K562 (cell line): ENCODE results near the gene SLC16A4. TPM values are rescaled to one million over a fixed set of nuclear protein-coding genes. Genes with fewer than 3 reads are reported as not detected.
A peak's percentile ranks its signal among the peaks of the same experiment; 100 is the strongest.

Source experiments
- ARID1B ChIP-seq: fragments of 450-650 bp; IDR thresholded peaks from 2 replicates; pipeline ENCODE4 v1.6.1; 2016; ENCODE audit warnings: antibody characterized with exemption, mild to moderate bottlenecking, inconsistent platforms
- CBFA2T2 ChIP-seq: fragments of 450-650 bp; conservative IDR thresholded peaks from 2 replicates; pipeline ENCODE4 v1.6.1; 2017; ENCODE audit warnings: mild to moderate bottlenecking
- COPS2 ChIP-seq: fragments of 450-650 bp; conservative IDR thresholded peaks from 2 replicates; pipeline ENCODE4 v1.6.1; 2016; ENCODE audit warnings: mild to moderate bottlenecking, moderate library complexity
- EP300 ChIP-seq: IDR thresholded peaks from 2 replicates; pipeline ENCODE4 v1.6.1; 2012; ENCODE audit warnings: low read length, improper control_type of control experiment
- ETV1 ChIP-seq: fragments of 450-650 bp; conservative IDR thresholded peaks from 2 replicates; pipeline ENCODE4 v1.6.1; 2016; ENCODE audit warnings: missing genetic modification characterization, control low read depth, low read depth, missing compliant biosample characterization
- ETV6 ChIP-seq, 3 experiments: fragments of 150-350 bp in 1 of 3; sonication (generic) in 1 of 3; formaldehyde crosslinking in 1 of 3; IDR thresholded peaks; 2 replicates each; pipeline versions ENCODE4 v1.6.1 to v1.8.0; 2014 to 2022; ENCODE audit warnings: borderline replicate concordance in 2 of 3, low read depth in 2 of 3, antibody characterized with exemption in 1 of 3, low read length in 1 of 3, mild to moderate bottlenecking in 1 of 3, missing genetic modification reagents in 1 of 3
- HCFC1 ChIP-seq: IDR thresholded peaks from 2 replicates; pipeline ENCODE4 v1.6.1; 2012; ENCODE audit warnings: low read depth, low read length, improper control_type of control experiment
- KDM5B ChIP-seq: fragments of 200-600 bp; sonication (generic); IDR thresholded peaks from 2 replicates; pipeline ENCODE4 v1.6.1; 2012; ENCODE audit warnings: low read depth, mild to moderate bottlenecking, moderate library complexity, low read length, control low read depth, inconsistent platforms; ENCODE audit not compliant: insufficient replicate concordance
- MAFF ChIP-seq: IDR thresholded peaks from 2 replicates; pipeline ENCODE4 v1.6.1; 2012; ENCODE audit warnings: low read length, improper control_type of control experiment
- MLLT1 ChIP-seq, 2 experiments: fragments of 450-650 bp; IDR thresholded peaks; 2 replicates each; pipeline ENCODE4 v1.6.1; 2016
- MTA2 ChIP-seq: fragments of 450-650 bp; IDR thresholded peaks from 2 replicates; pipeline ENCODE4 v1.6.1; 2016; ENCODE audit warnings: low read depth
- NCOR1 ChIP-seq: fragments of 450-650 bp; IDR thresholded peaks from 2 replicates; pipeline ENCODE4 v1.6.1; 2016; ENCODE audit warnings: mild to moderate bottlenecking, moderate library complexity
- NFATC3 ChIP-seq: fragments of 450-650 bp; IDR thresholded peaks from 2 replicates; pipeline ENCODE4 v1.6.1; 2017; ENCODE audit warnings: mild to moderate bottlenecking
- NR4A1 ChIP-seq, 2 experiments: fragments of 250-450 bp in 1 of 2; fragments of 450-650 bp in 1 of 2; sonication (Bioruptor Pico) in 1 of 2; IDR thresholded peaks; 2 replicates each; pipeline versions ENCODE4 v1.4.0 to v1.6.1; 2016 to 2020; ENCODE audit warnings: mild to moderate bottlenecking in 2 of 2, missing compliant biosample characterization in 1 of 2, missing genetic modification characterization in 1 of 2, moderate library complexity in 1 of 2
- POLR2B ChIP-seq: fragments of 450-650 bp; IDR thresholded peaks from 2 replicates; pipeline ENCODE4 v1.6.1; 2018; ENCODE audit warnings: low read depth; ENCODE audit not compliant: partially characterized antibody
- RBM34 ChIP-seq: fragments of 200-400 bp; formaldehyde crosslinking; IDR thresholded peaks from 2 replicates; pipeline ENCODE4 v1.6.1; 2018; ENCODE audit warnings: low read length, borderline replicate concordance; ENCODE audit not compliant: insufficient read depth
- TAL1 ChIP-seq: fragments of 450-650 bp; IDR thresholded peaks from 2 replicates; pipeline ENCODE4 v1.6.1; 2016; ENCODE audit warnings: mild to moderate bottlenecking
- TCF3 ChIP-seq: sonication (generic); formaldehyde crosslinking; IDR thresholded peaks from 2 replicates; pipeline ENCODE4 v1.4.0; 2020; ENCODE audit warnings: mild to moderate bottlenecking, missing genetic modification reagents
- TEAD4 ChIP-seq, 2 experiments: sonication (generic) in 1 of 2; formaldehyde crosslinking in 1 of 2; IDR thresholded peaks; 2 replicates each; pipeline versions ENCODE4 v1.6.1 to v1.8.0; 2012 to 2022; ENCODE audit warnings: borderline replicate concordance in 1 of 2, inconsistent platforms in 1 of 2, low read length in 1 of 2, mild to moderate bottlenecking in 1 of 2, missing genetic modification reagents in 1 of 2
- TFAP4 ChIP-seq: sonication (generic); formaldehyde crosslinking; IDR thresholded peaks from 2 replicates; pipeline ENCODE4 v1.8.0; 2022; ENCODE audit warnings: missing genetic modification reagents, mild to moderate bottlenecking, moderate library complexity, borderline replicate concordance
- polyA plus RNA-seq, 8 experiments: library from polyadenylated mRNA; depleted of rRNA in 4 of 8; stranded (reverse) in 5 of 8; unstranded in 3 of 8; fragments of >200 nt; fragmentation: Nextera tagmentation in 2 of 8; fragmentation: Illumina TruSeq in 1 of 8; extraction: Ambion mirVana in 2 of 8; extraction: Trizol in 1 of 8; gene quantifications; 2 replicates each; pipeline versions ENCODE4 v1.2.1 to v1.2.3, GENCODE V29; 2011 to 2014; ENCODE audit warnings: inconsistent platforms in 1 of 8, missing spikeins in 1 of 8
- total RNA-seq, 7 experiments: library from RNA; depleted of rRNA in 6 of 7; stranded (reverse); fragments of >200 nt in 6 of 7; fragmentation: Illumina TruSeq in 2 of 7; extraction: Trizol in 2 of 7; gene quantifications; 2 replicates each; pipeline versions ENCODE4 v1.2.1 to v1.2.3, GENCODE V29; 2011 to 2021; ENCODE audit warnings: low replicate concordance in 1 of 7
- TF ChIP-seq, protein P1 (sequence below), 2 experiments: IDR thresholded peaks in 1 of 2; conservative IDR thresholded peaks in 1 of 2; 2 replicates each; pipeline ENCODE4 v1.6.1; 2016; ENCODE audit warnings: low read depth in 2 of 2, mild to moderate bottlenecking in 1 of 2, missing compliant biosample characterization in 1 of 2, missing genetic modification characterization in 1 of 2, moderate library complexity in 1 of 2
- TF ChIP-seq, protein P2 (sequence below): fragments of 250-450 bp; sonication (Bioruptor Pico); IDR thresholded peaks from 2 replicates; pipeline ENCODE4 v1.8.0; 2022; ENCODE audit warnings: inconsistent platforms, mild to moderate bottlenecking, moderate library complexity, borderline replicate concordance

SLC16A4 gene
- total and polyA plus RNA-seq, 9 of the 15 experiments (the other 6 are each of a cell fraction or from before 2014, with no cell fraction given), result 0.04 to 0.31 (median 0.18) TPM; not detected in 1

GRCh38 chr1:110433213-110433612 lies 42.4 kb upstream of the SLC16A4 start (continued):
- TF ChIP-seq MAFF, result no peak
- TF ChIP-seq, protein P1, sequence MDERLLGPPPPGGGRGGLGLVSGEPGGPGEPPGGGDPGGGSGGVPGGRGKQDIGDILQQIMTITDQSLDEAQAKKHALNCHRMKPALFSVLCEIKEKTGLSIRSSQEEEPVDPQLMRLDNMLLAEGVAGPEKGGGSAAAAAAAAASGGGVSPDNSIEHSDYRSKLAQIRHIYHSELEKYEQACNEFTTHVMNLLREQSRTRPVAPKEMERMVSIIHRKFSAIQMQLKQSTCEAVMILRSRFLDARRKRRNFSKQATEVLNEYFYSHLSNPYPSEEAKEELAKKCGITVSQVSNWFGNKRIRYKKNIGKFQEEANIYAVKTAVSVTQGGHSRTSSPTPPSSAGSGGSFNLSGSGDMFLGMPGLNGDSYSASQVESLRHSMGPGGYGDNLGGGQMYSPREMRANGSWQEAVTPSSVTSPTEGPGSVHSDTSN (CRISPR knock-in tag; IDR thresholded peaks at IDR 0.05; ENCODE audit: low read depth), result no peak
- TF ChIP-seq, protein P1 (tag; conservative IDR thresholded peaks at IDR 0.05; ENCODE audit: low read depth), result no peak
- TF ChIP-seq NFATC3, result no peak
- TF ChIP-seq NR4A1 (CRISPR knock-in tag; IDR thresholded peaks at IDR 0.05), result no peak
- no peak for TF ChIP-seq NR4A1 (tag; IDR thresholded peaks at IDR 0.05)
- TF ChIP-seq ETV1 (tag), result 0 out of 2 replicates have a peak, but pooled peaks have one; percentile 36
- TF ChIP-seq COPS2, result no peak
- TF ChIP-seq, protein P2, sequence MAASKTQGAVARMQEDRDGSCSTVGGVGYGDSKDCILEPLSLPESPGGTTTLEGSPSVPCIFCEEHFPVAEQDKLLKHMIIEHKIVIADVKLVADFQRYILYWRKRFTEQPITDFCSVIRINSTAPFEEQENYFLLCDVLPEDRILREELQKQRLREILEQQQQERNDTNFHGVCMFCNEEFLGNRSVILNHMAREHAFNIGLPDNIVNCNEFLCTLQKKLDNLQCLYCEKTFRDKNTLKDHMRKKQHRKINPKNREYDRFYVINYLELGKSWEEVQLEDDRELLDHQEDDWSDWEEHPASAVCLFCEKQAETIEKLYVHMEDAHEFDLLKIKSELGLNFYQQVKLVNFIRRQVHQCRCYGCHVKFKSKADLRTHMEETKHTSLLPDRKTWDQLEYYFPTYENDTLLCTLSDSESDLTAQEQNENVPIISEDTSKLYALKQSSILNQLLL (CRISPR knock-in tag), result no peak
- peak; percentile 49; the same call in 1 of the 2 replicates for TF ChIP-seq MTA2
- peak; percentile 74 for TF ChIP-seq TCF3
- no peak for TF ChIP-seq POLR2B
- TF ChIP-seq MLLT1 (IDR thresholded peaks at IDR 0.05), result no peak
- no peak for TF ChIP-seq HCFC1
- TF ChIP-seq TEAD4 (IDR thresholded peaks at IDR 0.05; ENCODE audit: low read length), result peak; percentile 25; the same call in 1 of the 2 replicates
- TF ChIP-seq TEAD4 (CRISPR knock-in tag; IDR thresholded peaks at IDR 0.05; ENCODE audit: borderline replicate concordance), result no peak
- 0 out of 2 replicates have a peak, but pooled peaks have one; percentile 29 for TF ChIP-seq NCOR1
- TF ChIP-seq KDM5B, result no peak
- peak; percentile 47 for TF ChIP-seq TAL1
- TF ChIP-seq CBFA2T2, result peak; percentile 54
- TF ChIP-seq RBM34, result no peak
- TF ChIP-seq TFAP4, result no peak
- no peak for TF ChIP-seq ETV6 (IDR thresholded peaks at IDR 0.05; ENCODE audit: borderline replicate concordance in 1 of 2, low read depth in 2 of 2, low read length in 1 of 2)
- TF ChIP-seq ETV6 (CRISPR knock-in tag; IDR thresholded peaks at IDR 0.05; ENCODE audit: borderline replicate concordance), result no peak
- peak; percentile 72 for TF ChIP-seq ARID1B
- peak; percentile 48; the same call in 1 of the 2 replicates for TF ChIP-seq EP300
